ENCODE measurements around the gene SELENOM. TPM values are rescaled to one million over a fixed set of nuclear protein-coding genes. Genes with fewer than 3 reads are reported as not detected.

SELENOM gene
- polyA plus RNA-seq, 1 donor (not counting 4 experiments of a cell fraction or from before 2014, with no cell fraction given): 9.1 TPM

DNA sequence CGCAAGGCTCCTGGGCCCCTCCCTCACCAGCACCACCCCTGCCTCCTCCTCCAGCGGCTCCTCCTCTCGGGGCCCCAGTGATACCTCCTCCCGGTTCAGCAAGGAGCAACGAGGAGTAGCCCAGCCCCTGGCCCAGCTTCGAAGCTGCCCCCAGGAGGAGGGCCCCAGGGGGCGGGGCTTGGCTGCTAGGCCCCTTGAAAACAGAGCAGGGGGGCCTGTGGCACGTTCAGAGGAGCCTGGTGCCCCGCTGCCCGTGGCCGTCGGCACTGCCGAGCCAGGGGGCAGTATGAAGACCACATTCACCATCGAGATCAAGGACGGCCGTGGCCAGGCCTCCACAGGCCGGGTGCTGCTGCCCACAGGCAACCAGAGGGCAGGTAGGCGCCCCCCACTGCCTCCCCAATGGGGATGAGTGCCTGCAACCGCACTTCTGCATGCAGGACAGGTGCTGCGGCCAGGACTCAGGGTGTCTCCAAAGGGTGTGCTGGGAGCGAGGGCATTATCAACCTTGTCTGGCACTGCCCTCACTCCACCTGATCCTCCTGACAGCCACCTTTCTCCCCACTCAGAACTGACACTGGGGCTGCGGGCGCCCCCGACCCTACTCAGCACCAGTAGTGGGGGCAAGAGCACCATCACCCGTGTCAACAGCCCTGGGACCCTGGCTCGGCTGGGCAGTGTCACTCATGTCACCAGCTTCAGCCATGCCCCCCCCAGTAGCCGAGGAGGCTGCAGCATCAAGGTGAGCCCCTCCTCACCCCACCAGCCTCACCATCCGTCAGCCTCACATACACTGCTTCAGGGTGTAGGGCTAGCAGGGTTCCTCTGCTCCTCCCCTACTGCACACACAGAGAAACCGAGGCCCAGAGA is 16.0 kb downstream of the SELENOM start:
- Histone ChIP-seq H3K9me1 (ENCODE audit: control insufficient read depth, extremely low read depth, insufficient read depth, low read length) (no peaks in the 10 kb centered on the region), H3K4me1 (ENCODE audit: control insufficient read depth, extremely low read depth, insufficient read depth, low read length) (peaks cover 8% of the 10 kb centered on the region), H3K27ac (ENCODE audit: control insufficient read depth, insufficient read depth, low read length) (no peak overlapping the region), H3K4me2 (ENCODE audit: control insufficient read depth, extremely low read depth, insufficient read depth, low read depth, low read length) (no peak overlapping the region), H3K4me3 (ENCODE audit: control insufficient read depth in 2 of 3, extremely low read depth in 1 of 3, insufficient read depth in 2 of 3, low read depth in 1 of 3, low read length in 3 of 3) (no peak overlapping the region), H3K9me3 (ENCODE audit: control insufficient read depth, low read depth, low read length) (no peaks in the 10 kb centered on the region), H3K27me3 (ENCODE audit: control insufficient read depth, extremely low read depth, insufficient read depth, low read length) (no peaks in the 10 kb centered on the region), H3K9ac (ENCODE audit: control insufficient read depth, extremely low read depth, insufficient read depth, low read length) (no peak overlapping the region), H3K79me2 (ENCODE audit: control insufficient read depth, insufficient read depth, low read length) (peaks cover 53% of the 10 kb centered on the region), H2AFZ (ENCODE audit: control insufficient read depth, low read length) (no peak overlapping the region), H4K20me1 (ENCODE audit: control insufficient read depth, extremely low read depth, insufficient read depth, low read length) (peaks cover 39% of the 10 kb centered on the region), H3K36me3 (ENCODE audit: control insufficient read depth in 2 of 2, extremely low read depth in 1 of 2, insufficient read depth in 2 of 2, low read length in 2 of 2) (peaks cover 79 to 85% of the 10 kb centered on the region in 2 experiments)
- dilution Hi-C loops (cut with MboI; ENCODE audit: extremely low pct_ligation_motif_present, low sequenced_read_pairs): no loop called here
- FAIRE-seq: no peak
- TF ChIP-seq, protein P1, sequence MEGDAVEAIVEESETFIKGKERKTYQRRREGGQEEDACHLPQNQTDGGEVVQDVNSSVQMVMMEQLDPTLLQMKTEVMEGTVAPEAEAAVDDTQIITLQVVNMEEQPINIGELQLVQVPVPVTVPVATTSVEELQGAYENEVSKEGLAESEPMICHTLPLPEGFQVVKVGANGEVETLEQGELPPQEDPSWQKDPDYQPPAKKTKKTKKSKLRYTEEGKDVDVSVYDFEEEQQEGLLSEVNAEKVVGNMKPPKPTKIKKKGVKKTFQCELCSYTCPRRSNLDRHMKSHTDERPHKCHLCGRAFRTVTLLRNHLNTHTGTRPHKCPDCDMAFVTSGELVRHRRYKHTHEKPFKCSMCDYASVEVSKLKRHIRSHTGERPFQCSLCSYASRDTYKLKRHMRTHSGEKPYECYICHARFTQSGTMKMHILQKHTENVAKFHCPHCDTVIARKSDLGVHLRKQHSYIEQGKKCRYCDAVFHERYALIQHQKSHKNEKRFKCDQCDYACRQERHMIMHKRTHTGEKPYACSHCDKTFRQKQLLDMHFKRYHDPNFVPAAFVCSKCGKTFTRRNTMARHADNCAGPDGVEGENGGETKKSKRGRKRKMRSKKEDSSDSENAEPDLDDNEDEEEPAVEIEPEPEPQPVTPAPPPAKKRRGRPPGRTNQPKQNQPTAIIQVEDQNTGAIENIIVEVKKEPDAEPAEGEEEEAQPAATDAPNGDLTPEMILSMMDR (optimal IDR thresholded peaks at IDR 0.05 in 1 of 3, IDR thresholded peaks at IDR 0.05 in 1 of 3, conservative IDR thresholded peaks at IDR 0.05 in 1 of 3; ENCODE audit: extremely low read depth in 1 of 3, insufficient read depth in 2 of 3, low read length in 3 of 3): no peak
- TF ChIP-seq EZH2 (IDR thresholded peaks at IDR 0.05; ENCODE audit: low read length): no peak
- no peak for DNase-seq (ENCODE audit: low read depth, low spot score)

DNA sequence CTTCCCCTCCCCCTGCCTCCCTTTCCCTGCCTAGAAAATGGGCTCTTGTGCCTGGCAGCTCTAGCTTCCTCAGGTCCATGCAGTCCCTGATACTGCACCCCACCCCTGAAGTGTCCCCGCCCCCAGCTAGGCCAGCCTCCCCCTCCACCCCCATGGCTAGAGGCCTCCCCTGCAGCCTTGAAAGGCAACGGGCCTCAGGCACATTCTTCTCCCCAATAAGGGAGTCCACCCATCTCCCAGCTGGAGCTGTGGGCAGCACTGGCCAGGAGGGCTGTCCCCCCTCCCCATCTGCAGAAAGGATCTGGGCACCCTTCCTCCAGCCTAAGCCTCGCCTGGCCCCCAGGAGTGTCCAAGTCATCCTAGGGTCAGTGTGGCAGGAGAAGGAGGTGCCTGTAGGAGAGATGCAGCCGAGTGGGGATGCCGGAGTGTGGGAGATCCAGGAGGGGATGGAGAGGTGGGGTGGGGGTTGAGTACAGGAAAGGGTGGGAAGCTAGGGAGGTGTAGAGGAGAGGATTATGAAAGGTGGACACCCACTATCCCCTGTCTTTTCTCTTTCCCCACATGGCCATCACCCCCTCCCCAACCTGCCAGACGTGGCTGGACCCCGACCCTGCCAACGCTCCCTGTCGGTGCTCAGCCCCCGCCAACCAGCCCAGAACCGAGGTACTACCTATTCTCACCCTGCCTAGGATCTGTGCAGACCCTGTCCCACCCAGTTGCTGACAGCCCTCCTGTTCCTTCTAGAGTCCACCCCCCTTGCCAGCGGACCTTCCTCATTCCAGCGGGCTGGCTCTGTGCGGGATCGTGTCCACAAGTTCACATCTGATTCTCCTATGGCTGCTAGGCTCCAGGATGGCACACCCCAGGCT is 16.9 kb downstream of the SELENOM start:
- Histone ChIP-seq H3K27me3 (ENCODE audit: control insufficient read depth, extremely low read depth, insufficient read depth, low read length) (no peaks in the 10 kb centered on the region), H3K9ac (ENCODE audit: control insufficient read depth, extremely low read depth, insufficient read depth, low read length) (no peak overlapping the region), H4K20me1 (ENCODE audit: control insufficient read depth, extremely low read depth, insufficient read depth, low read length) (peaks cover 39% of the 10 kb centered on the region), H3K4me2 (ENCODE audit: control insufficient read depth, extremely low read depth, insufficient read depth, low read depth, low read length) (no peak overlapping the region), H3K4me3 (ENCODE audit: control insufficient read depth in 2 of 3, extremely low read depth in 1 of 3, insufficient read depth in 2 of 3, low read depth in 1 of 3, low read length in 3 of 3) (no peak overlapping the region), H3K4me1 (ENCODE audit: control insufficient read depth, extremely low read depth, insufficient read depth, low read length) (peaks cover 17% of the 10 kb centered on the region), H3K36me3 (ENCODE audit: control insufficient read depth in 2 of 2, extremely low read depth in 1 of 2, insufficient read depth in 2 of 2, low read length in 2 of 2) (peaks cover 71 to 85% of the 10 kb centered on the region in 2 experiments), H3K27ac (ENCODE audit: control insufficient read depth, insufficient read depth, low read length) (no peak overlapping the region), H3K9me3 (ENCODE audit: control insufficient read depth, low read depth, low read length) (no peaks in the 10 kb centered on the region), H3K9me1 (ENCODE audit: control insufficient read depth, extremely low read depth, insufficient read depth, low read length) (no peaks in the 10 kb centered on the region), H2AFZ (ENCODE audit: control insufficient read depth, low read length) (no peak overlapping the region), H3K79me2 (ENCODE audit: control insufficient read depth, insufficient read depth, low read length) (peaks cover 62% of the 10 kb centered on the region)
- dilution Hi-C loops (cut with MboI; ENCODE audit: extremely low pct_ligation_motif_present, low sequenced_read_pairs): no loop called here
- TF ChIP-seq, protein P1 (optimal IDR thresholded peaks at IDR 0.05 in 1 of 3, IDR thresholded peaks at IDR 0.05 in 1 of 3, conservative IDR thresholded peaks at IDR 0.05 in 1 of 3; ENCODE audit: extremely low read depth in 1 of 3, insufficient read depth in 2 of 3, low read length in 3 of 3): no peak
- TF ChIP-seq EZH2 (IDR thresholded peaks at IDR 0.05; ENCODE audit: low read length): no peak
- DNase-seq (ENCODE audit: low read depth, low spot score) (no peak), FAIRE-seq (no peak)

Measured in keratinocyte (primary cell).